ENCODE data around the gene MAP3K9.

The MAP3K9 gene

DNA sequence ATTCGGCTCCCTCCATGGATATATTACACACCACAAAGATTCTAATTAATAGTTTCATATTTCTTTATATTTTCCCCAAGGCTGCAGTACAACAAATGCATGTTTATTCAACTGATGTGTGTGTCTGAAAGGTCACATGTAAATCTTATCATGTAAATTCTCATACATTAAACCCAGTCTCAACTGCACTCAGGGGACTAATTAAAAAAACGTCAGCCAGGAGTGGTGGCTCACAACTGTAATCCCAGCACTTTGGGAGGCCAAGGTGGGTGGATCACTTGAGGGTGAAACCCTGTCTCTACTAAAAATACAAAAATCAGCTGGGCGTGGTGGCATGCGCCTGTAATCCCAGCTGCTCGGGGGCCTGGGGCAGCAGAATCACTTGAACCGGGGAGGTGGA, 67.8 kb downstream of the MAP3K9 start:
- TF ChIP-seq, protein P1, sequence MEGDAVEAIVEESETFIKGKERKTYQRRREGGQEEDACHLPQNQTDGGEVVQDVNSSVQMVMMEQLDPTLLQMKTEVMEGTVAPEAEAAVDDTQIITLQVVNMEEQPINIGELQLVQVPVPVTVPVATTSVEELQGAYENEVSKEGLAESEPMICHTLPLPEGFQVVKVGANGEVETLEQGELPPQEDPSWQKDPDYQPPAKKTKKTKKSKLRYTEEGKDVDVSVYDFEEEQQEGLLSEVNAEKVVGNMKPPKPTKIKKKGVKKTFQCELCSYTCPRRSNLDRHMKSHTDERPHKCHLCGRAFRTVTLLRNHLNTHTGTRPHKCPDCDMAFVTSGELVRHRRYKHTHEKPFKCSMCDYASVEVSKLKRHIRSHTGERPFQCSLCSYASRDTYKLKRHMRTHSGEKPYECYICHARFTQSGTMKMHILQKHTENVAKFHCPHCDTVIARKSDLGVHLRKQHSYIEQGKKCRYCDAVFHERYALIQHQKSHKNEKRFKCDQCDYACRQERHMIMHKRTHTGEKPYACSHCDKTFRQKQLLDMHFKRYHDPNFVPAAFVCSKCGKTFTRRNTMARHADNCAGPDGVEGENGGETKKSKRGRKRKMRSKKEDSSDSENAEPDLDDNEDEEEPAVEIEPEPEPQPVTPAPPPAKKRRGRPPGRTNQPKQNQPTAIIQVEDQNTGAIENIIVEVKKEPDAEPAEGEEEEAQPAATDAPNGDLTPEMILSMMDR (IDR thresholded peaks at IDR 0.05; ENCODE audit: low read depth, low read length, missing control alignments) = no peak
- no peak overlapping the region for H3K4me3 ChIP-seq (ENCODE audit: low read depth, low read length)
- DNase-seq (ENCODE audit: low read depth) = no peak
- in situ Hi-C loops (cut with HindIII; ENCODE audit: low sequenced_read_pairs) = no loop called here

DNA sequence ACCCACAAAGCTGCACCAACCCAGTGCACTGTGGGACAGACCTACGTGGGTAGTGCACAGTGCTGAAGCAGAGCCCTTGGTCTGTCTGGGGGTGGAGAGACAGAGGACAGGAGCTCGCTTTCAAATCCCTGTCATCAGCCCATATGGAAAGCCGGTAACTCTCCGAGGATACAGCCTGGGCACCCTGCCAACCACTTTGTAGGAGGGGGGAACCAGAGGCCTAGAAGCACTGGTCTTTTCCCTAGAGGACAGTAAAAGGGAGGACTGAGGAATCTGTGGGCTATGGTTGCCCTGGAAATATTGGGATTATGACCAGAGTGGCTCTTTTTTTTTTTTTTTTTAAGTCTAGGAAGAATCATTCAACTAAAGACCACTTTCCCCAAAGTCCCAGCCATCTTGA, 74.3 kb downstream of the MAP3K9 start:
- DNase-seq (ENCODE audit: low read depth) = no peak
- no peak overlapping the region for H3K4me3 ChIP-seq (ENCODE audit: low read depth, low read length)
- TF ChIP-seq, protein P1 (IDR thresholded peaks at IDR 0.05; ENCODE audit: low read depth, low read length, missing control alignments) = no peak
- in situ Hi-C loops (cut with HindIII; ENCODE audit: low sequenced_read_pairs) = no loop called here

DNA sequence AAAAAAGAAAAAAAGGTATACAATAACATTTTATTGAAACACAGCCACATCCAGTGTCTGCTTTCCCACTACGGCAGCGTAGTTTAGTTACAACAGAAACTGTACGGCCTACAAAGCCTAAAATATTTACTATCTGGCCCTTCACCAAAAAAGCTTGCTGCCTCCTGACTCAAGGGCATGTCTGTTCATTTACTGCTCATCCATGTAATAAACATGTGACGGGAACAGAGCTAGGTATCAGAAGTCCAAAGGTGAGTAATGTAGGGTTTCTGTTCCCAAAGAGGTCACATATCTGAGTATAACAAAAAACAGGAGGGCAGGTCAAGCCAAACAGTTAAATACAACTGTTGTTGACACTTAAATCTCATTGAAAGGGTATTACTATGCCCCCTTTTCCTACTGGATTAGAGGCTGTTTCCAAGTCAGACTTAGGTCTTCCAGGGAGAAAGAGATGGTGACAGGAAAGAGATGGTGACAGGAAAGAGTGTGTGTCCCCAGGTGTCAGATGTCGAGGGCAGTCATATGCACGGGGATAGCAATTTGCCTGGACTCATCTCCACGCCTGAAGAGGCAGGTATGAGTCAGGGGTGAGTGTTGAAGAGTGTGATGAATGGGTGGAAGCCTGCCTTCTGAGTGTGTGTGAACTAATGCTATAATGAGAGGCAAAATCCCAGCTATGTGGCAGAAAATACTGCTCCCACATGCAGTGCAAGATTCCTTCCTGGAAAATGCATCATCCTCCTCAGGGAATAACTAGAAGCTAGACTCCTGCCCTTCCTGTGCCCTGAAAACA, 77.7 kb downstream of the MAP3K9 start:
- H3K4me3 ChIP-seq (ENCODE audit: low read depth, low read length) = no peak overlapping the region
- TF ChIP-seq, protein P1 (IDR thresholded peaks at IDR 0.05; ENCODE audit: low read depth, low read length, missing control alignments) = no peak
- in situ Hi-C loops (cut with HindIII; ENCODE audit: low sequenced_read_pairs) = loop anchor here (5.0 kb wide), 1 partner anchor 84 kb away; no protein-coding TSS in a partner anchor
- DNase-seq (ENCODE audit: low read depth) = no peak

DNA sequence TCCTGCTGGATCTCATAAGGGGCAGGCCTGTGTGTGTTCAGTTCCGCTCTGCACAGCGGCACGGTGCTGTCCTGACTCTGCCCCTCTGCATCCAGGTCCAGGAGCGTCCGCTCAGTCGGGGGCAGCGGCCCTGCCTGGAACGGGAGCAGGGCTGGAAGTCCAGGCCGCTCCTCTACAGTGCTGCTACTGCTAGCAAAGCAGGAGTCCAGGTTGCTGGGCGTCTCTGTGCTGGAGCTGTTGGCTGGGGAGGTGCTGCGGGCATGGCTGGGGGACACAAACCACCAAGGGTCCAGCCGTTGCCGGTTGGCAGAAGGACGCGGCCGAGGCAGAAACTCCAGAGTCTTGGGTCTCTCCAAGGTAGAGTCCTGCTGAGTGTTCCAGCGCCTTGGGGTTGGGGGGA, 78.9 kb downstream of the MAP3K9 start:
- H3K4me3 ChIP-seq (ENCODE audit: low read depth, low read length) = no peak overlapping the region
- TF ChIP-seq, protein P1 (IDR thresholded peaks at IDR 0.05; ENCODE audit: low read depth, low read length, missing control alignments) = no peak
- DNase-seq (ENCODE audit: low read depth) = no peak
- in situ Hi-C loops (cut with HindIII; ENCODE audit: low sequenced_read_pairs) = loop anchor here (5.0 kb wide), 1 partner anchor 83 kb away; no protein-coding TSS in a partner anchor

DNA sequence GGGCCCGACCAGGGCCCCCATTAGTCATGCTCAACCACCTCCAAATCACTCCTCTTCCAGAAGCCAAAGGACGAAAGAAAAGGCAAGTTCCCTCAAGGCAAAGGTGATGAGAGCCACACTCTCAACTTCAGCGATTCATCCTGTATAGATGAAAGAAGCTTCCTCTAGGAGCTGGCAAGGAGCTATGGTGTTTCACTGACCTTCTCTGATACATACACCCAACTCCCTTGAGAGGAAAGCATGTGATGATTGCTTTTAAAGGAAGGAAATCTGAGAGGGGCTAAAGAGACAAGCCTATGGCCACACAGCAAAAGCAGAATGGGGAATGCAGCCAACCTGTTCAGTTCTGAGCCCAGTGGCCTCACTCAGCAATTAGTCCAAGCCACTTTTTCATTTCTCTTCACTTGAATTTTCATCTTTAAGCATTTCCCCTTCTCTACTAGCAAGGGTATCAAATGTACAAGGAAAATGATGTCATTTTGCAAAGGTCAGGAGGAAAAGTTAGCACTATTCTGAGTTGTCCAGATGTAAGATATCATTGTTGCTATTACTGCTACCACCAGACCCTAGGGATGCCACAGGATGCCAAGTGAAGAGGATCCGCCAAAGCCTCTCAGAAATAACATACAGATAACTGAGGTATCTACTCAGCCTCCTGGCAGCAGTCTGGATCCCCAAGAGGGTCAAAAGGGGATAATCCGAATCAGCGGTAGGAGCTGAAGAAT, 82.5 kb downstream of the MAP3K9 start:
- H3K4me3 ChIP-seq (ENCODE audit: low read depth, low read length) = no peak overlapping the region
- TF ChIP-seq, protein P1 (IDR thresholded peaks at IDR 0.05; ENCODE audit: low read depth, low read length, missing control alignments) = no peak
- DNase-seq (ENCODE audit: low read depth) = no peak
- in situ Hi-C loops (cut with HindIII; ENCODE audit: low sequenced_read_pairs) = no loop called here

DNA sequence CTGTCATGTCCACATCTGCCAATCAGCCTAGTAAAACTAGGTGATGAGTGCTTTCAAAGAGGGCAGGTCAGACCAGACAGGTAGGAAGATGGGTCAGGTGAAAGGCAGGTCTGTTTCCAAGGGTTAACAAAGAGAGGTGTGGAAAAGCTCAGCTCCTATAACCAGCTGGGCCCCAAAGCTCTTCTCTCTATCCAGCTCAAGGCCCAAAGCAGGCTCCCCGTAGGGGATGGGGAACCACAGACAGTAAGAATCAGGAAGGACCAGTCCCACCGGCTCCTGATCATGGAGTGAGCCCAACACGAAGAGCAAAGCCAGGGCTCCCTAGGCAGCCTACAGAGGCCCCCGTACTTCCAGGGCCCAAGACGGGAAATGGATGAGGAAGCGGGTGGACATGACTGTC, 84.4 kb downstream of the MAP3K9 start:
- in situ Hi-C loops (cut with HindIII; ENCODE audit: low sequenced_read_pairs) = no loop called here
- no peak overlapping the region for H3K4me3 ChIP-seq (ENCODE audit: low read depth, low read length)
- DNase-seq (ENCODE audit: low read depth) = no peak
- TF ChIP-seq, protein P1 (IDR thresholded peaks at IDR 0.05; ENCODE audit: low read depth, low read length, missing control alignments) = no peak

All from astrocyte of the cerebellum (primary cell).